HepG2 (cell line): ENCODE results near the gene MFSD6. TPM values are rescaled to one million over a fixed set of nuclear protein-coding genes. Genes with fewer than 3 reads are reported as not detected.

Experiments
- ATAC-seq: fragments of 200-7000 bp; cut with Tn5 transposase; 3 replicates; pipeline ENCODE4 v1.9.1; 2020; ENCODE audit warnings: mild to moderate bottlenecking, moderate library complexity
- BruUV-seq: library from RNA; stranded (reverse); fragments of 400-500 nt; replicated peaks from 2 replicates; lab custom pipeline; 2021; lab: Mats Ljungman, UMichigan
- CTCF ChIA-PET: fragments of 300-600 bp; formaldehyde crosslinking; extraction: SDS; loops from one replicate; lab custom pipeline; 2021; ENCODE audit warnings: low total read pairs, inconsistent platforms, low intra/inter-chr PET ratio; lab: Yijun Ruan, JAX
- POLR2A ChIA-PET: fragments of 350-600 bp; sonication (Branson Sonifier 250); formaldehyde crosslinking; loops from one replicate; lab custom pipeline; 2020; ENCODE audit warnings: antibody characterized with exemption, inconsistent platforms; lab: Yijun Ruan, JAX
- DNase-seq: peaks from one replicate; pipeline ENCODE4 v3.0.0-alpha.2; 2015; ENCODE audit warnings: low spot score
- FAIRE-seq: peaks from 3 replicates; lab custom pipeline; 2011; peaks lifted over from hg19 to GRCh38; lab: Jason Lieb, UNC
- H2AFZ ChIP-seq: one replicate; pipeline ENCODE4 v1.6.1; 2011; ENCODE audit warnings: low read length, inconsistent platforms
- H3K27ac ChIP-seq: fragments of 300-600 bp; 3 replicates; pipeline ENCODE4 v1.8.0; 2011; ENCODE audit warnings: mixed run types, mild to moderate bottlenecking, mixed read lengths, low read length, inconsistent platforms; ENCODE audit not compliant: insufficient read depth; ENCODE audit errors: extremely low read length
- H3K27me3 ChIP-seq, 2 experiments: fragments of 200-600 bp in 1 of 2; 2 replicates in 1 of 2; 3 replicates in 1 of 2; pipeline versions ENCODE4 v1.6.0 to v1.8.0; 2011; ENCODE audit warnings: low read length in 2 of 2, mild to moderate bottlenecking in 2 of 2, moderate library complexity in 2 of 2, inconsistent platforms in 1 of 2; ENCODE audit not compliant: insufficient read depth in 2 of 2, control insufficient read depth in 1 of 2
- H3K36me3 ChIP-seq, 2 experiments: fragments of 200-600 bp in 1 of 2; replicated peaks in 1 of 2; 2 replicates in 1 of 2; 3 replicates in 1 of 2; pipeline versions ENCODE4 v1.5.1 to v1.8.0; 2011; ENCODE audit warnings: low read length in 2 of 2, inconsistent platforms in 1 of 2; ENCODE audit not compliant: insufficient read depth in 2 of 2, control insufficient read depth in 1 of 2
- H3K4me1 ChIP-seq: 2 replicates; pipeline ENCODE4 v1.5.1; 2012; ENCODE audit warnings: low read length, inconsistent platforms; ENCODE audit not compliant: insufficient read depth
- H3K4me2 ChIP-seq: 2 replicates; pipeline ENCODE4 v1.6.0; 2011; ENCODE audit warnings: low read depth, low read length, inconsistent platforms
- H3K4me3 ChIP-seq, 3 experiments: fragments of 200-600 bp in 1 of 3; sonication (generic), shearing (Covaris generic) in 1 of 3; replicated peaks in 1 of 3; 2 replicates each; pipeline ENCODE4 v1.5.1; 2011 to 2016; ENCODE audit warnings: low read length in 3 of 3, inconsistent platforms in 2 of 3, low read depth in 2 of 3, mild to moderate bottlenecking in 2 of 3, control low read depth in 1 of 3, mixed read lengths in 1 of 3; ENCODE audit not compliant: insufficient read depth in 1 of 3
- H3K79me2 ChIP-seq: one replicate; pipeline ENCODE4 v1.6.1; 2011; ENCODE audit warnings: low read length, inconsistent platforms; ENCODE audit not compliant: insufficient read depth
- H3K9ac ChIP-seq: 2 replicates; pipeline ENCODE4 v1.6.0; 2011; ENCODE audit warnings: mild to moderate bottlenecking, low read depth, low read length, inconsistent platforms; ENCODE audit not compliant: insufficient read depth
- H3K9me3 ChIP-seq: 2 replicates; pipeline ENCODE4 v1.5.1; 2012; ENCODE audit warnings: mild to moderate bottlenecking, low read length
- H4K20me1 ChIP-seq: 2 replicates; pipeline ENCODE4 v1.6.0; 2011; ENCODE audit warnings: inconsistent platforms, mild to moderate bottlenecking, low read length, moderate library complexity; ENCODE audit not compliant: insufficient read depth
- HDAC2 ChIP-seq: sonication (generic); formaldehyde crosslinking; IDR thresholded peaks from 2 replicates; pipeline ENCODE4 v1.4.0; 2020; ENCODE audit warnings: missing genetic modification reagents
- RFX3 ChIP-seq: IDR thresholded peaks from 2 replicates; pipeline ENCODE4 v1.6.1; 2016; ENCODE audit warnings: missing biosample characterization, missing genetic modification reagents
- SNAPC2 ChIP-seq: sonication (generic); formaldehyde crosslinking; IDR thresholded peaks from 2 replicates; pipeline ENCODE4 v1.8.1; 2022; ENCODE audit warnings: mild to moderate bottlenecking, missing genetic modification reagents
- ZNF768 ChIP-seq: sonication (generic); formaldehyde crosslinking; IDR thresholded peaks from 2 replicates; pipeline ENCODE4 v1.4.0; 2020; ENCODE audit warnings: missing genetic modification reagents
- WGBS: methylation state at CpG from one replicate; pipeline ENCODE4 v1.1.6; 2017; ENCODE audit warnings: low lambda C conversion rate; 5-methylcytosine and 5-hydroxymethylcytosine counted together
- in situ Hi-C: cut with HindIII; loops from 2 replicates; pipeline ENCODE4 v1.10.0; 2017; ENCODE audit warnings: low pct_unique_long_range_greater_than_20kb; ENCODE audit not compliant: extremely low pct_ligation_motif_present
- intact Hi-C: fragments of 100-400 bp; cut with micrococcal nuclease; formaldehyde crosslinking; loops from one replicate; pipeline ENCODE4 v1.10.0; 2022; ENCODE audit not compliant: unreplicated experiment
- polyA plus RNA-seq, 8 experiments: library from polyadenylated mRNA; depleted of rRNA in 3 of 8; stranded (reverse) in 7 of 8; unstranded in 1 of 8; fragments of >200 nt; fragmentation: Illumina TruSeq in 4 of 8; extraction: Trizol in 4 of 8; gene quantifications; 2 replicates each; pipeline versions ENCODE4 v1.2.1 to v1.2.3, GENCODE V29; 2011 to 2016; ENCODE audit warnings: low read depth in 4 of 8, missing spikeins in 1 of 8, mixed read lengths in 1 of 8; ENCODE audit not compliant: insufficient read depth in 1 of 8
- total RNA-seq, 5 experiments: library from RNA; depleted of rRNA; stranded (reverse); fragments of >200 nt; fragmentation: Illumina TruSeq; extraction: Trizol; gene quantifications; 2 replicates each; pipeline ENCODE4 v1.2.3, GENCODE V29; 2016; ENCODE audit warnings: low read depth in 1 of 5
- TF ChIP-seq, protein P1 (sequence below): sonication (generic); formaldehyde crosslinking; IDR thresholded peaks from 2 replicates; pipeline ENCODE4 v1.5.1; 2020; ENCODE audit warnings: mild to moderate bottlenecking, missing genetic modification reagents, borderline replicate concordance
- TF ChIP-seq, protein P2 (sequence below): IDR thresholded peaks from 2 replicates; pipeline ENCODE4 v1.6.1; 2016; ENCODE audit warnings: control low read depth
- TF ChIP-seq, protein P3 (sequence below): IDR thresholded peaks from 2 replicates; pipeline ENCODE4 v1.6.1; 2012; ENCODE audit warnings: inconsistent platforms
- TF ChIP-seq, protein P4 (sequence below), 2 experiments: sonication (generic) in 1 of 2; formaldehyde crosslinking in 1 of 2; IDR thresholded peaks; 2 replicates each; pipeline versions ENCODE4 v1.5.1 to v1.6.1; 2011 to 2020; ENCODE audit warnings: borderline replicate concordance in 1 of 2, low read depth in 1 of 2, low read length in 1 of 2, mild to moderate bottlenecking in 1 of 2, missing genetic modification reagents in 1 of 2, moderate library complexity in 1 of 2
- TF ChIP-seq, protein P5 (sequence below): sonication (generic); formaldehyde crosslinking; IDR thresholded peaks from 2 replicates; pipeline ENCODE4 v1.5.0; 2020; ENCODE audit warnings: missing genetic modification reagents

The MFSD6 gene
- total and polyA plus RNA-seq, 2 of the 13 experiments (the other 11 are each of a cell fraction or from before 2014, with no cell fraction given), result 0.92 to 1.4 TPM

DNA sequence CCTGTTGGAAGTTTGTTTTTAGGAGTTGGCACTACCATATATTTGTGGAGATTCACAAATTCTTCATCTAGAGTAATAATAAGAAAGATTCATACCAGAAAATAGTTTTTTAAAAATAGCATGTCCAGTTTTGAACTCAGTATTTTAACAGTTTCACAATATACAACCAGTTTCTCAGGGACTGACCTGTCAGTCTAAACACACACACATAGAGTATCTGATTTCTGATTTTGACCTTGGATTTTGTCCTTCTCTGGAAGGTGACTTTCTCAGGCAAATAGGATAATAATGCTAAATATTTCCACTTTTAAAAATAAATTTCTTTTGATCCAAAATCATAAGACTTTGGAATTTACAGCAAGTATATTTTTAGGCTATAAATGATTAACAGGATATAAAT lies 32.0 kb downstream of the MFSD6 start (continued):
- TF ChIP-seq, protein P1, sequence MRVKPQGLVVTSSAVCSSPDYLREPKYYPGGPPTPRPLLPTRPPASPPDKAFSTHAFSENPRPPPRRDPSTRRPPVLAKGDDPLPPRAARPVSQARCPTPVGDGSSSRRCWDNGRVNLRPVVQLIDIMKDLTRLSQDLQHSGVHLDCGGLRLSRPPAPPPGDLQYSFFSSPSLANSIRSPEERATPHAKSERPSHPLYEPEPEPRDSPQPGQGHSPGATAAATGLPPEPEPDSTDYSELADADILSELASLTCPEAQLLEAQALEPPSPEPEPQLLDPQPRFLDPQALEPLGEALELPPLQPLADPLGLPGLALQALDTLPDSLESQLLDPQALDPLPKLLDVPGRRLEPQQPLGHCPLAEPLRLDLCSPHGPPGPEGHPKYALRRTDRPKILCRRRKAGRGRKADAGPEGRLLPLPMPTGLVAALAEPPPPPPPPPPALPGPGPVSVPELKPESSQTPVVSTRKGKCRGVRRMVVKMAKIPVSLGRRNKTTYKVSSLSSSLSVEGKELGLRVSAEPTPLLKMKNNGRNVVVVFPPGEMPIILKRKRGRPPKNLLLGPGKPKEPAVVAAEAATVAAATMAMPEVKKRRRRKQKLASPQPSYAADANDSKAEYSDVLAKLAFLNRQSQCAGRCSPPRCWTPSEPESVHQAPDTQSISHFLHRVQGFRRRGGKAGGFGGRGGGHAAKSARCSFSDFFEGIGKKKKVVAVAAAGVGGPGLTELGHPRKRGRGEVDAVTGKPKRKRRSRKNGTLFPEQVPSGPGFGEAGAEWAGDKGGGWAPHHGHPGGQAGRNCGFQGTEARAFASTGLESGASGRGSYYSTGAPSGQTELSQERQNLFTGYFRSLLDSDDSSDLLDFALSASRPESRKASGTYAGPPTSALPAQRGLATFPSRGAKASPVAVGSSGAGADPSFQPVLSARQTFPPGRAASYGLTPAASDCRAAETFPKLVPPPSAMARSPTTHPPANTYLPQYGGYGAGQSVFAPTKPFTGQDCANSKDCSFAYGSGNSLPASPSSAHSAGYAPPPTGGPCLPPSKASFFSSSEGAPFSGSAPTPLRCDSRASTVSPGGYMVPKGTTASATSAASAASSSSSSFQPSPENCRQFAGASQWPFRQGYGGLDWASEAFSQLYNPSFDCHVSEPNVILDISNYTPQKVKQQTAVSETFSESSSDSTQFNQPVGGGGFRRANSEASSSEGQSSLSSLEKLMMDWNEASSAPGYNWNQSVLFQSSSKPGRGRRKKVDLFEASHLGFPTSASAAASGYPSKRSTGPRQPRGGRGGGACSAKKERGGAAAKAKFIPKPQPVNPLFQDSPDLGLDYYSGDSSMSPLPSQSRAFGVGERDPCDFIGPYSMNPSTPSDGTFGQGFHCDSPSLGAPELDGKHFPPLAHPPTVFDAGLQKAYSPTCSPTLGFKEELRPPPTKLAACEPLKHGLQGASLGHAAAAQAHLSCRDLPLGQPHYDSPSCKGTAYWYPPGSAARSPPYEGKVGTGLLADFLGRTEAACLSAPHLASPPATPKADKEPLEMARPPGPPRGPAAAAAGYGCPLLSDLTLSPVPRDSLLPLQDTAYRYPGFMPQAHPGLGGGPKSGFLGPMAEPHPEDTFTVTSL (CRISPR knock-in tag), result 0 out of 2 replicates have a peak, but pooled peaks have one; percentile 21
- TF ChIP-seq, protein P2, sequence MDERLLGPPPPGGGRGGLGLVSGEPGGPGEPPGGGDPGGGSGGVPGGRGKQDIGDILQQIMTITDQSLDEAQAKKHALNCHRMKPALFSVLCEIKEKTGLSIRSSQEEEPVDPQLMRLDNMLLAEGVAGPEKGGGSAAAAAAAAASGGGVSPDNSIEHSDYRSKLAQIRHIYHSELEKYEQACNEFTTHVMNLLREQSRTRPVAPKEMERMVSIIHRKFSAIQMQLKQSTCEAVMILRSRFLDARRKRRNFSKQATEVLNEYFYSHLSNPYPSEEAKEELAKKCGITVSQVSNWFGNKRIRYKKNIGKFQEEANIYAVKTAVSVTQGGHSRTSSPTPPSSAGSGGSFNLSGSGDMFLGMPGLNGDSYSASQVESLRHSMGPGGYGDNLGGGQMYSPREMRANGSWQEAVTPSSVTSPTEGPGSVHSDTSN (CRISPR knock-in tag), result no peak

DNA sequence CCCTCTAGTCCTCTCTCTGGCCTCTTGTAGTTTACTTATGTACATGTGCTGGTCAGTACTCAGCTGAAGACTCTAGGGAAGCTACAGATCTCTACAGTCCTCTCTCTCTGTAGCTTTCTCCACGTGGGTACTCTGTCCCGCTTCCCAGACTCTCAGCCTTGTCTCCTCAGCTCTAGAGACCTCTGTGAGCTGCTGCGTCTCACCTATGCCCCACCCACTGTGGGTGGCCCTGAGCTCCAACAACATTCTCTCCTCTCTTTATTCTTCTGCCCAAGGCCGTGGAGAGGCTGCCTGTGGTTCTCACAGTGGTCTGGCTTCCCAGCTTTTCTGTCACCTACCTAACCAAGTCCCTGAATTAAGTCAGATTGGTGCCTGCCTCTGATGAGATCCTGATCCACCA lies 33.4 kb downstream of the MFSD6 start:
- ATAC-seq, result peak; percentile 81
- H3K9ac ChIP-seq, result no peak overlapping the region
- H3K4me3 ChIP-seq, result no peak overlapping the region
- intact Hi-C loops (no loop called here), in situ Hi-C loops (no loop called here)
- no peaks in the 10 kb centered on the region for H3K9me3 ChIP-seq
- no peak overlapping the region; the same call in 1 of the 2 replicates for H3K4me2 ChIP-seq
- no peaks in the 10 kb centered on the region for H3K79me2 ChIP-seq
- ChIA-PET POLR2A (no interaction called here), CTCF (no interaction called here)
- no peak overlapping the region for H3K27ac ChIP-seq
- 15% methylated on average over 4 of the region's 4 CpGs for WGBS
- no peaks in the 10 kb centered on the region for H3K36me3 ChIP-seq
- H3K4me1 ChIP-seq, result peaks cover 17% of the 10 kb centered on the region; the same call in 1 of the 2 replicates
- no peak for DNase-seq
- H3K27me3 ChIP-seq, result no peaks in the 10 kb centered on the region
- no peak for FAIRE-seq
- no TSS peak for BruUV-seq
- no peaks in the 10 kb centered on the region for H4K20me1 ChIP-seq
- H2AFZ ChIP-seq, result no peak overlapping the region
- TF ChIP-seq RFX3 (no peak), SNAPC2 (CRISPR knock-in tag) (no peak), ZNF768 (CRISPR knock-in tag) (no peak), HDAC2 (CRISPR knock-in tag) (no peak)
- TF ChIP-seq, protein P3, sequence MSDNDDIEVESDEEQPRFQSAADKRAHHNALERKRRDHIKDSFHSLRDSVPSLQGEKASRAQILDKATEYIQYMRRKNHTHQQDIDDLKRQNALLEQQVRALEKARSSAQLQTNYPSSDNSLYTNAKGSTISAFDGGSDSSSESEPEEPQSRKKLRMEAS, result no peak
- TF ChIP-seq, protein P4, sequence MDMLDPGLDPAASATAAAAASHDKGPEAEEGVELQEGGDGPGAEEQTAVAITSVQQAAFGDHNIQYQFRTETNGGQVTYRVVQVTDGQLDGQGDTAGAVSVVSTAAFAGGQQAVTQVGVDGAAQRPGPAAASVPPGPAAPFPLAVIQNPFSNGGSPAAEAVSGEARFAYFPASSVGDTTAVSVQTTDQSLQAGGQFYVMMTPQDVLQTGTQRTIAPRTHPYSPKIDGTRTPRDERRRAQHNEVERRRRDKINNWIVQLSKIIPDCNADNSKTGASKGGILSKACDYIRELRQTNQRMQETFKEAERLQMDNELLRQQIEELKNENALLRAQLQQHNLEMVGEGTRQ (IDR thresholded peaks at IDR 0.05; ENCODE audit: low read depth, low read length), result no peak
- TF ChIP-seq, protein P4 (CRISPR knock-in tag; IDR thresholded peaks at IDR 0.05; ENCODE audit: borderline replicate concordance), result no peak
- TF ChIP-seq, protein P5, sequence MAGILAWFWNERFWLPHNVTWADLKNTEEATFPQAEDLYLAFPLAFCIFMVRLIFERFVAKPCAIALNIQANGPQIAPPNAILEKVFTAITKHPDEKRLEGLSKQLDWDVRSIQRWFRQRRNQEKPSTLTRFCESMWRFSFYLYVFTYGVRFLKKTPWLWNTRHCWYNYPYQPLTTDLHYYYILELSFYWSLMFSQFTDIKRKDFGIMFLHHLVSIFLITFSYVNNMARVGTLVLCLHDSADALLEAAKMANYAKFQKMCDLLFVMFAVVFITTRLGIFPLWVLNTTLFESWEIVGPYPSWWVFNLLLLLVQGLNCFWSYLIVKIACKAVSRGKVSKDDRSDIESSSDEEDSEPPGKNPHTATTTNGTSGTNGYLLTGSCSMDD, result no peak
